GM23338 (cell line): ENCODE measurements around the gene TCP11.

ENCODE experiments used
- EZH2 ChIP-seq: fragments of 200-600 bp; sonication (generic); IDR thresholded peaks from one replicate; pipeline ENCODE4 v1.8.0; 2017; ENCODE audit warnings: antibody characterized with exemption, mild to moderate bottlenecking, low read depth; ENCODE audit not compliant: unreplicated experiment
- EZH2phosphoT487 ChIP-seq: fragments of 200-600 bp; sonication (generic); IDR thresholded peaks from one replicate; pipeline ENCODE4 v1.8.1; 2018; ENCODE audit warnings: antibody characterized with exemption; ENCODE audit not compliant: unreplicated experiment
- NANOG ChIP-seq: IDR thresholded peaks from 2 replicates; pipeline ENCODE4 v1.6.1; 2016; ENCODE audit warnings: antibody characterized with exemption, borderline replicate concordance
- TF ChIP-seq, protein P1 (sequence below), 2 experiments: fragments of 200-600 bp in 1 of 2; sonication (generic) in 1 of 2; conservative IDR thresholded peaks; 2 replicates each; pipeline versions ENCODE4 v1.5.1 to v1.6.1; 2016 to 2017; ENCODE audit warnings: antibody characterized with exemption in 2 of 2, low read depth in 2 of 2, mild to moderate bottlenecking in 2 of 2, moderate library complexity in 1 of 2

DNA sequence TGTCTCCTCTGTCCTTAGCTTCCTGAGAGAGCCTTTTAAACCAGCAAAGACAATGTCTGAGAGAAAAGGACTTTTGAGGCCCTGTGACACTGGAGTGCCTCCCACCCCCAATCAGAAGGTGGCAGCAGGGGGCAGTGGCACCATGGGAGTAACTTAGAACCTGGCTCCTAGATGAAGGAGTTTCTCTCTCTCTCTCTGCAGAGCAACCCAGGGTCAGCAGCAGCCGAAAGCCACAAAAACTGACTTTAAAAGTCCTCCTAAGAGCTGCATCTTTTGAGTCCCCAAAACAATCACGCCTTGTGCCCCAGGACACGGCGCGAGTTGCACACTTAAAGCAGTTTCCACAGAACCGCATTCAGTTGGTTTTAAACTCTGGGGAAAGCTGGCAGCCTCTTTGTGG lies 5.3 kb upstream of the TCP11 start:
- TF ChIP-seq, protein P1, sequence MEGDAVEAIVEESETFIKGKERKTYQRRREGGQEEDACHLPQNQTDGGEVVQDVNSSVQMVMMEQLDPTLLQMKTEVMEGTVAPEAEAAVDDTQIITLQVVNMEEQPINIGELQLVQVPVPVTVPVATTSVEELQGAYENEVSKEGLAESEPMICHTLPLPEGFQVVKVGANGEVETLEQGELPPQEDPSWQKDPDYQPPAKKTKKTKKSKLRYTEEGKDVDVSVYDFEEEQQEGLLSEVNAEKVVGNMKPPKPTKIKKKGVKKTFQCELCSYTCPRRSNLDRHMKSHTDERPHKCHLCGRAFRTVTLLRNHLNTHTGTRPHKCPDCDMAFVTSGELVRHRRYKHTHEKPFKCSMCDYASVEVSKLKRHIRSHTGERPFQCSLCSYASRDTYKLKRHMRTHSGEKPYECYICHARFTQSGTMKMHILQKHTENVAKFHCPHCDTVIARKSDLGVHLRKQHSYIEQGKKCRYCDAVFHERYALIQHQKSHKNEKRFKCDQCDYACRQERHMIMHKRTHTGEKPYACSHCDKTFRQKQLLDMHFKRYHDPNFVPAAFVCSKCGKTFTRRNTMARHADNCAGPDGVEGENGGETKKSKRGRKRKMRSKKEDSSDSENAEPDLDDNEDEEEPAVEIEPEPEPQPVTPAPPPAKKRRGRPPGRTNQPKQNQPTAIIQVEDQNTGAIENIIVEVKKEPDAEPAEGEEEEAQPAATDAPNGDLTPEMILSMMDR (conservative IDR thresholded peaks at IDR 0.05; ENCODE audit: low read depth in 2 of 2): peak; percentile 60 to 84
- TF ChIP-seq EZH2: no peak
- TF ChIP-seq EZH2phosphoT487: no peak
- TF ChIP-seq NANOG: no peak
